NCI-H2171 (cell line): Measurements from ENCODE around the gene FADS1.

Experiments used
- DNase-seq: peaks from one replicate; lab custom pipeline; 2025; lab: John Stamatoyannopoulos, UW

FADS1 gene

GRCh38 chr11:61826930-61827570 lies 10.2 kb upstream of the FADS1 start:
- DNase-seq, result no peak

- DNase-seq, result no peak
These were observed 3.4 kb upstream of the FADS1 start for GRCh38 chr11:61820174-61820573.

- DNase-seq, result no peak
These were observed 834 bp upstream of the FADS1 start for GRCh38 chr11:61817471-61818202.

GRCh38 chr11:61815790-61816735 lies 740 bp downstream of the FADS1 start:
- peak; percentile 84 for DNase-seq

- peak; percentile 83 for DNase-seq
These were observed 1.6 kb downstream of the FADS1 start for GRCh38 chr11:61814958-61815789.

- DNase-seq, result no peak
These were observed 2.4 kb downstream of the FADS1 start for GRCh38 chr11:61814247-61814957.

GRCh38 chr11:61812736-61813411 lies 3.9 kb downstream of the FADS1 start:
- DNase-seq, result no peak

- no peak for DNase-seq
These were observed 5.0 kb downstream of the FADS1 start for GRCh38 chr11:61811831-61812230.

- no peak for DNase-seq
These were observed 6.1 kb downstream of the FADS1 start for GRCh38 chr11:61810671-61811175.

- no peak for DNase-seq
These were observed 10.0 kb downstream of the FADS1 start for GRCh38 chr11:61806785-61807184.

GRCh38 chr11:61805146-61805545 lies 11.7 kb downstream of the FADS1 start:
- no peak for DNase-seq

GRCh38 chr11:61803889-61804647 lies 12.7 kb downstream of the FADS1 start:
- DNase-seq, result no peak

- no peak for DNase-seq
These were observed 14.2 kb downstream of the FADS1 start for GRCh38 chr11:61802605-61803004.

- no peak for DNase-seq
These were observed 16.2 kb downstream of the FADS1 start for GRCh38 chr11:61800331-61801281.

GRCh38 chr11:61799665-61800284 lies 17.0 kb downstream of the FADS1 start:
- no peak for DNase-seq

GRCh38 chr11:61797263-61797944 lies 19.4 kb downstream of the FADS1 start:
- peak; percentile 36 for DNase-seq

- DNase-seq, result no peak
These were observed 20.8 kb downstream of the FADS1 start for GRCh38 chr11:61795876-61796526.
